B cell (primary cell): ENCODE measurements around the gene KIRREL3. TPM values are rescaled to one million over a fixed set of nuclear protein-coding genes. Genes with fewer than 3 reads are reported as not detected.

Experiments used
- ATAC-seq: fragments of 200-7000 bp; cut with Tn5 transposase; one replicate; pipeline ENCODE4 v1.10.0; 2021; ENCODE audit warnings: low read depth, mild to moderate bottlenecking, moderate number of reproducible peaks, moderate library complexity
- CTCF ChIA-PET: fragments of 350-600 bp; sonication (Branson Sonifier 250); formaldehyde crosslinking; loops from one replicate; lab custom pipeline; 2021; ENCODE audit warnings: antibody characterized with exemption, inconsistent platforms; lab: Charles Lee
- POLR2A ChIA-PET: fragments of 350-600 bp; sonication (Branson Sonifier 250); formaldehyde crosslinking; loops from one replicate; lab custom pipeline; 2021; ENCODE audit warnings: antibody characterized with exemption; lab: Charles Lee
- DNase-seq: peaks from one replicate; pipeline ENCODE4 v3.0.0; 2013
- H2AFZ ChIP-seq: 2 replicates; pipeline ENCODE4 v1.6.1; 2012; ENCODE audit warnings: mild to moderate bottlenecking, low read depth, low read length; ENCODE audit not compliant: insufficient read depth, poor library complexity, severe bottlenecking
- H3K27ac ChIP-seq, 2 donors: 1 replicate in 1 of 2; 2 replicates in 1 of 2; pipeline ENCODE4 v1.5.1; 2012 to 2013; ENCODE audit warnings: low read length in 2 of 2, mild to moderate bottlenecking in 2 of 2, moderate library complexity in 1 of 2
- H3K27me3 ChIP-seq, 4 experiments: fragments of 200-600 bp in 1 of 4; sonication (generic) in 1 of 4; replicated peaks in 1 of 4; 1 replicate in 2 of 4; 2 replicates in 2 of 4; pipeline versions ENCODE4 v1.6.1 to v1.7.0; 2013 to 2016; ENCODE audit warnings: low read length in 3 of 4, mild to moderate bottlenecking in 2 of 4, mixed read lengths in 1 of 4, moderate library complexity in 1 of 4; ENCODE audit not compliant: insufficient read depth in 4 of 4, control insufficient read depth in 3 of 4; ENCODE audit errors: control extremely low read depth in 1 of 4
- H3K36me3 ChIP-seq, 2 experiments: replicated peaks in 1 of 2; 1 replicate in 1 of 2; 2 replicates in 1 of 2; pipeline versions ENCODE4 v1.6.1 to v1.7.1; 2013; ENCODE audit warnings: low read length in 1 of 2; ENCODE audit not compliant: insufficient read depth in 2 of 2, control insufficient read depth in 1 of 2; ENCODE audit errors: control extremely low read depth in 1 of 2, extremely low read depth in 1 of 2
- H3K4me1 ChIP-seq, 2 donors: fragments of 200-600 bp in 1 of 2; sonication (generic) in 1 of 2; 1 replicate in 1 of 2; 2 replicates in 1 of 2; pipeline versions ENCODE4 v1.5.1 to v1.6.1; 2013 to 2017; ENCODE audit warnings: low read length in 2 of 2; ENCODE audit not compliant: control insufficient read depth in 2 of 2, insufficient read depth in 2 of 2
- H3K4me2 ChIP-seq: replicated peaks from 2 replicates; pipeline ENCODE3; 2012; ENCODE audit warnings: mild to moderate bottlenecking, low read depth, low read length; ENCODE audit not compliant: poor library complexity, severe bottlenecking
- H3K4me3 ChIP-seq, 5 experiments: fragments of 200-600 bp in 1 of 5; sonication (generic) in 1 of 5; 1 replicate in 3 of 5; 2 replicates in 2 of 5; pipeline versions ENCODE4 v1.5.1 to v1.7.0; 2011 to 2016; ENCODE audit warnings: low read length in 4 of 5, mild to moderate bottlenecking in 4 of 5, low read depth in 2 of 5, control low read depth in 1 of 5, moderate library complexity in 1 of 5; ENCODE audit not compliant: insufficient read depth in 1 of 5; ENCODE audit errors: control extremely low read depth in 1 of 5, extremely low read depth in 1 of 5
- H3K79me2 ChIP-seq: fragments of 200-600 bp; sonication (generic); one replicate; pipeline ENCODE4 v1.6.0; 2016; ENCODE audit warnings: low read length; ENCODE audit not compliant: control insufficient read depth, insufficient read depth
- H3K9ac ChIP-seq: fragments of 200-600 bp; sonication (generic); 2 replicates; pipeline ENCODE4 v1.6.1; 2017; ENCODE audit warnings: mild to moderate bottlenecking, low read length, moderate library complexity
- H3K9me3 ChIP-seq, 3 donors: one replicate each; pipeline versions ENCODE4 v1.6.1 to v1.7.1; 2013; ENCODE audit warnings: low read length in 2 of 3; ENCODE audit not compliant: control insufficient read depth in 2 of 3, insufficient read depth in 1 of 3; ENCODE audit errors: control extremely low read depth in 1 of 3
- H4K20me1 ChIP-seq: 2 replicates; pipeline ENCODE4 v1.6.0; 2012; ENCODE audit warnings: mild to moderate bottlenecking, low read length; ENCODE audit not compliant: insufficient read depth, control insufficient read depth, poor library complexity, severe bottlenecking
- H3K27ac Mint-ChIP-seq: one replicate; pipeline ENCODE4 v1.8.0; 2021; ENCODE audit warnings: mixed read lengths
- H3K27me3 Mint-ChIP-seq: one replicate; pipeline ENCODE4 v1.8.0; 2021; ENCODE audit warnings: mixed read lengths
- H3K4me1 Mint-ChIP-seq: one replicate; pipeline ENCODE4 v1.8.0; 2021; ENCODE audit warnings: mixed read lengths
- H3K4me3 Mint-ChIP-seq: one replicate; pipeline ENCODE4 v1.8.0; 2021; ENCODE audit warnings: mixed read lengths
- H3K9me3 Mint-ChIP-seq: one replicate; pipeline ENCODE4 v1.8.0; 2022; ENCODE audit warnings: mixed read lengths; ENCODE audit not compliant: insufficient read depth
- CTCF ChIP-seq: fragments of 200-600 bp; IDR thresholded peaks from one replicate; pipeline ENCODE4 v1.8.0; 2022; ENCODE audit warnings: antibody characterized with exemption, mild to moderate bottlenecking
- EZH2 ChIP-seq: IDR thresholded peaks from 2 replicates; pipeline ENCODE4 v1.6.1; 2012; ENCODE audit warnings: borderline replicate concordance, low read depth, mild to moderate bottlenecking, moderate library complexity, low read length; ENCODE audit not compliant: insufficient read depth, poor library complexity, severe bottlenecking
- WGBS: methylation state at CpG from one replicate; pipeline ENCODE4 v1.1.5; 2013; ENCODE audit warnings: missing lambda C conversion rate; ENCODE audit not compliant: insufficient coverage; 5-methylcytosine and 5-hydroxymethylcytosine counted together
- intact Hi-C: fragments of 100-400 bp; cut with micrococcal nuclease; formaldehyde crosslinking; loops from one replicate; pipeline ENCODE4 v1.10.0; 2022
- polyA plus RNA-seq: library from polyadenylated mRNA; depleted of rRNA; stranded (reverse); fragments of >200 nt; gene quantifications from 2 replicates; pipeline ENCODE4 v1.2.3, GENCODE V29; 2012
- total RNA-seq, 2 donors: library from RNA; stranded (reverse); fragments of 120-200 nt in 1 of 2; gene quantifications; 1 replicate in 1 of 2; 2 replicates in 1 of 2; pipeline versions ENCODE4 v1.2.3 to v1.2.4, GENCODE V29; 2013 to 2022

Gene KIRREL3
- total and polyA plus RNA-seq, 2 donors (not counting 1 experiment from before 2014, with no cell fraction given) = not detected

GRCh38 chr11:126805870-126806269 is 194.7 kb downstream of the KIRREL3 start:
- Histone ChIP-seq H3K36me3 (no peaks in the 10 kb centered on the region), H3K27me3 (no peaks in the 10 kb centered on the region), H3K27ac (no peak overlapping the region), H3K79me2 (no peaks in the 10 kb centered on the region), H3K4me2 (no peak overlapping the region), H3K4me3 (no peak overlapping the region), H2AFZ (no peak overlapping the region), H3K9me3 (no peaks in the 10 kb centered on the region), H3K9ac (no peak overlapping the region), H3K4me1 (no peaks in the 10 kb centered on the region), H4K20me1 (no peaks in the 10 kb centered on the region)
- intact Hi-C loops = no loop called here
- ChIA-PET CTCF (no interaction called here), POLR2A (no interaction called here)
- Mint-ChIP-seq H3K27me3 (no peaks in the 10 kb centered on the region), H3K9me3 (no peaks in the 10 kb centered on the region), H3K27ac (no peak overlapping the region), H3K4me3 (no peak overlapping the region), H3K4me1 (no peaks in the 10 kb centered on the region)
- 97% methylated on average over 3 of the region's 3 CpGs for WGBS
- DNase-seq (no peak), ATAC-seq (no peak)
- no peak for TF ChIP-seq EZH2

GRCh38 chr11:126804363-126804762 is 196.2 kb downstream of the KIRREL3 start:
- H3K36me3 ChIP-seq = no peaks in the 10 kb centered on the region
- no peak overlapping the region for H3K4me2 ChIP-seq
- WGBS = 86% methylated on average over 1 of the region's 2 CpGs
- intact Hi-C loops = no loop called here
- no peaks in the 10 kb centered on the region for H4K20me1 ChIP-seq
- no peaks in the 10 kb centered on the region for H3K4me1 Mint-ChIP-seq
- H3K9me3 Mint-ChIP-seq = no peaks in the 10 kb centered on the region
- CTCF ChIA-PET = no interaction called here
- no peak overlapping the region for H2AFZ ChIP-seq
- no peaks in the 10 kb centered on the region for H3K27me3 Mint-ChIP-seq
- H3K27ac ChIP-seq = no peak overlapping the region
- no peak overlapping the region for H3K4me3 Mint-ChIP-seq
- no peak overlapping the region for H3K4me3 ChIP-seq
- no peaks in the 10 kb centered on the region for H3K27me3 ChIP-seq
- no peak overlapping the region for H3K9ac ChIP-seq
- no peak overlapping the region for H3K27ac Mint-ChIP-seq
- H3K4me1 ChIP-seq = no peaks in the 10 kb centered on the region
- H3K9me3 ChIP-seq = no peaks in the 10 kb centered on the region
- POLR2A ChIA-PET = no interaction called here
- ATAC-seq (no peak), DNase-seq (no peak)
- H3K79me2 ChIP-seq = no peaks in the 10 kb centered on the region
- TF ChIP-seq CTCF = no peak
- TF ChIP-seq EZH2 = no peak
